HG02852 (cell line): Measurements from ENCODE around the gene TMEM97.
"Not testable (repeated sequence)": the region's sequence is repeated elsewhere in the genome, so short reads cannot be mapped to it uniquely, and the experiment has no call there.

ENCODE experiments used
- ATAC-seq: cut with Tn5 transposase; IDR thresholded peaks from one replicate; pipeline ENCODE4 v1.9.1; 2021; ENCODE audit warnings: mild to moderate bottlenecking, moderate library complexity; ENCODE audit not compliant: unreplicated experiment

Gene TMEM97

DNA sequence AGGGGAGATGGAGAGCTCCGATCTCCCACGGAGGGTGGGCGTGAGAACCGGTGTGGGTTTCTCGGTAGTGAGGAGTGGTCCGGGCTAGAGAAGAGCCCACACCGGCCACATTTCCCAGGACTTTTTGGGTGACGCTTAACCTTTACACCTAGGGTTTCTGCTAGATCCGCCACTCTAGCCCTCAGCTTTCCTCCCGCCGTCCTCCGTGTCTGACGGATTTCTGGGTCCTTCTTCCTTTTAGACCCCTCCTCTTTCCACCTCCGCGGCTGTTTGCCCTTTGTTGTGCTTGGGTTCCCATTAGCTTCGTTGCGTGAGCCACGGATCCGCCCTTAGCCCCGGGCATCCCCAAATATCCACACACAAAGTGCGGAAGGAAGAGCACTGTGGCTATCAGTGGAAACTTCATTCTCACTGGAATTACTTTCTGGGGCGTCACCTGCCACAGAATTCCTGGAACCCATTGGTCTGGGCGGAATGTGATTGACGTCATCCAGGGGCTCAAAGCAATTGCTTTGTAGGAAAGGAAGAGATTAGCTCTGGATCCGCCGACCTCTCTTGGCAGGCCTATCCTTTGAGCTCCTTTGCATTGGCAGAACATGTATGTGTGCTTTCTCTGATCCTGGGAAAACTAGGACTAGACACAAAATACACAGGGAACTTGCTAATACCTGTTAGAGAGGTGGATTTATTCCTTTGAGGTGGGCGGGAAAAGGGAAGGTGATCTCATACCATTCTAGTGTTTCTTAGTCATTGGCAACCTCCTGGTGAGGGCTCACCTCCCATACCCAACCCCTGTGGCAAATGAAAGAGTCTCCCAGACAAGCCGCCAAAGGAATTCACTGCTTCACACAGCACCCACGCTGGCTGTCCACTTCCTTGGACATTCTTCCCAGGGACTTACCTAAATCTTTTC is 17.2 kb downstream of the TMEM97 start:
- ATAC-seq: no peak

DNA sequence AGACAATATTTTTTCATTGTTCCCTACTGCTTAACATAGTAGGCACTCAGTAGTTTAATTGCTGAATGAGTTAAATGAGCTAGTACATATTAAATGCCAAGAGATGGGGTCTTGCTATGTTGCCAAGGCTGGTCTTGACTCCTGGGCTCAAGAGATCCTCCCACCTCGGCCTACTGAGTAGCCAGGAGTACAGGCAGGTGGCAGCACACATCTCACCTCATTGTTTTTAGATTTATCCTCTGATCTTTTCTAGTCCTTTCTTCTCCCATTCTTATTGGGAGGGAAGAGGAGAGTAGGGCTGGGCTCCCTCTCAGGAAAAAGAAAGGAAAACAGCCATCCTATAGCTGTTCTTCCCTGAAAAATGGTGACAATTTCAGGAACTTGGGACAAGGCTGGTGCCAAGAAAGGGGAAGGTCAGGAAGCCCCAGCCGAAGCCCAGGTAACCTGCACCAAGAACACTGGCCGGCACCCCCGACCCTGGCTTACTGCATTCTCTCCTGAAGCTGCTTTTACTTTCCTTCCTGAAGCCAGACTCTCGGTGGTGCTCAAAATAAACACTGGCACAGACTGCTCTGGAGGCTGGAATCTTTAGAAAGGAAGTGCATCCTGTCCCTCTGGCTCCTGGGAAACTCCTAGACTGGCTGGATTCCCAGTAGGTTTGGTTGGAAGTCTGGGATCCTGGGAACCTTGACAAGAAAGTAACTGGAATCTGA is 19.2 kb downstream of the TMEM97 start:
- ATAC-seq: no peak

DNA sequence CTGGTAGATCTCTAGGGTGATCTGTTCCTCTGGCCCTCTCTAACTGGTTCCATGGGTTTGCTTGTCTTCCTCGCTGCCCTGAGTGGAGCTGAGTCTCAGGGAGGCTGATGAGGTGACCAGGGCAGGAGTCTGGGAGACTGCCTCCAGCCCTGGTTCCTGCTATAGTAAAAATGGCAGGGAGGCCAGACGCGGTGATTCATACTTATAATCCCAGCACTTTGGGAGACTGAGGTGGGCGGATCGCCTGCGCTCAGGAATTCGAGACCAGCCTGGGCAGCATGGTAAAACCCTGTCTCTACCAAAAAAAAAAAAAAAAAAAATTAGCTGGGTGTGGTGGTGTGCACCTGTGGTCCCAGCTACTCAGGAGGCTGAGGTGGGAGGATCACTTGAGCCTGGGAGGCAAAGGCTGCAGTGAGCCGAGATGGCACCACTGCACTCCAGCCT is 19.8 kb downstream of the TMEM97 start:
- ATAC-seq: not testable (repeated sequence)

DNA sequence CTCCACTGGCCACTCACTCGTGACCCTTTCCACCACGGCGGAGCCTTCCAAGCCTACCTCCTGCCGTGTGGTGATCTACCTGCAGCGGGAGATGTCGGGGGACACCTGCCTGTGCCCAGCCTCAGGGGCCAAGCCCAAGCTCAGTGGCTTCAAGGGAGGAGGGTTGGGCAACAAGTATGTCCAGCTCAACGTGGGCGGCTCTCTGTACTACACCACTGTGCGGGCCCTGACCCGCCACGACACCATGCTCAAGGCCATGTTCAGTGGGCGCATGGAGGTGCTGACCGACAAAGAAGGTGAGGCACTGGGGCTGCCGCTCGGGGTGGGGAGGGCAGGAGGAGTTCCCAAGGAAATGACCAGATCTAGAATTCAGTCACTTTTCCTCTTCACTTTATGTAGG is 20.4 kb downstream of the TMEM97 start:
- no peak for ATAC-seq

DNA sequence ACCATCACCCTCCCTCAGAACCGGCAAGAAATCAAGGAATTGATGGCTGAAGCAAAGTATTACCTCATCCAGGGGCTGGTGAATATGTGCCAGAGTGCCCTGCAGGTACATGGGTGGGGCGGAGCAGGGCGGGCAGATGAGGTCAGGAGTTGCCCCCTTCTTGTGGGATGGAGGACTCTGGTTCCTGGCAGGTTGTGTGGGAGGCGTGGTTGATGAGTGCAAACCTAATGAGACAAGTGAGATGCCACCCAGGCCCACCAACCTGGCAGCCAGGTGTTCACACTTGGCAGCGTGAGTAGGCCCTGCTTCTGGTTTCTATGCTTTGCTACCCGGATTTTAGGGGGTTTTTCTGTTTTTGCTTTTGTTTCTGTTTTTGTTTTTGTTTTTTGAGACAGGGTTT is 21.4 kb downstream of the TMEM97 start:
- no peak for ATAC-seq

DNA sequence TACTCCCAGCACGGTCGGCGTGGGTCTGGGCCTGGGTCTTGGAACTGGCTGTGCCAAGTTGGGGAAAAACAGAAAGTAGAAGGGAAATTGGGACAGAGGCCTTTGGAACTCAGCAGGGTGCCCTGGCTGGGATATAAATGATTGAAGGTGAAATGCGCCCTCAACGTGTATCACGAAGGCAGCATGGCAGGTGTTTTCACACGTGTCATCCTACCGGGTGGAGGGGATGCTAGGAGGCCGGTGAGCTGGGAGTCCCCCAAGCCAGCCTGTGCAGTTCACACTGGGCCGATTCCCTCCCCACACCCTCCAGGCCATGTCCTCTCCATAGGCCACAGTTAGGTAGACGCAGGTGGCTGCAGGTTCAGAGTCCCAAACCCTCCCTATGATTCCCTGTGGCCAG is 22.5 kb downstream of the TMEM97 start:
- no peak for ATAC-seq

DNA sequence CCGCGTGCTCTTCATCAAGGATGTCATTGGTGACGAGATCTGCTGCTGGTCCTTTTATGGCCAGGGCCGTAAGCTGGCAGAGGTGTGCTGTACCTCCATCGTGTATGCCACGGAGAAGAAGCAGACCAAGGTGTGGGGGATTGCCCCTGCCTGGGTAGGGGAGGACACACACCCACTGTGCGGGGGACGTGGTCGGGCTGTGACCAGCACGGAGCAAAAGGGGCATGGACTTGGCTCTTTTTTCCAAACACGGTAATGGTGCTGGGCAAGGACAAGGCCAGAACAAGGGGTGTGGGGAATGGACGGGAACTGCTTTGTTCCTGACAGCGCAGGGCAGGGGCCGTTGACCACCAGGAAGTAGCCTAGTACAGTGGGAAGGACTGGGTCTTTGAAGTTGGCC is 23.3 kb downstream of the TMEM97 start:
- ATAC-seq: no peak

DNA sequence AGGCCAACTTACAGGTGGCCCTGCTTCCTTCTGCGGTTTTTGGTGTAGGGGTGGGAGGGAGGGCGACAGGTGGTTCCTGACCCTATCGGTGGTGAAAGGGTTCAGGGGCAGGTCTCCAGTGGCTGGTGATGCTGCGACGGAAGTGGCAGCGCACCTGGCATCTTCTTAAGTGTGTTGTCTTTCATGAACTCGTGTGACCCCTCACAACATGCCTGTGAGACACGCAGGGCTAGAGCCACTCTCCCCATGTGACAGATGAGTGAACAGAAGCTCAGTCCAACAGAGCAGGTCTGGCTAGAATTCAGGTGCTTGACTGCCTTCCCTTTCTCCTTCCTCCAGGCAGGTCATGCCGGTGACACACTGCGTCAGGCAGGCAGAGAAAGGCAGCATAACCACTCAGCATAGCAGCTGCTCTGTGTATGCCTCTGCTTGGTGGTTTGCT is 24.5 kb downstream of the TMEM97 start:
- no peak for ATAC-seq

DNA sequence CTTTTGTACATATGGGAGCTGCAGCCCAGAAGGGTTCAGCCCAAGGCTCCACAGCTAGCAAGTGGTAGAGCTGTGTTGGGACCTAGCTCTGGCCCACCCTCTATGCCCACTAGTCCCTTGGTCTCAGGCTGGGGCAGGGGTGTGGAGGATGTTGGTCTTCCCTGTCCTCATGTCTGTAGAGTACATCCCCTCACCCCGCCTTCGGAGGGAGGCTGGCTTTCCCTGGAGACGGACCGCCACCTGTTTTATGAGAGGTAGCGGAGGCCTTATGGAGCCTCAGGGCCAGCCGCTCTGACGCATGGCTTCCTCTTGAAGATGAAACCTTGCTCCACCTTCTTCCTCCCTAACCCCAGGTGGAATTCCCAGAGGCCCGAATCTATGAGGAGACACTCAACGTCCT is 25.0 kb downstream of the TMEM97 start:
- ATAC-seq: no peak

DNA sequence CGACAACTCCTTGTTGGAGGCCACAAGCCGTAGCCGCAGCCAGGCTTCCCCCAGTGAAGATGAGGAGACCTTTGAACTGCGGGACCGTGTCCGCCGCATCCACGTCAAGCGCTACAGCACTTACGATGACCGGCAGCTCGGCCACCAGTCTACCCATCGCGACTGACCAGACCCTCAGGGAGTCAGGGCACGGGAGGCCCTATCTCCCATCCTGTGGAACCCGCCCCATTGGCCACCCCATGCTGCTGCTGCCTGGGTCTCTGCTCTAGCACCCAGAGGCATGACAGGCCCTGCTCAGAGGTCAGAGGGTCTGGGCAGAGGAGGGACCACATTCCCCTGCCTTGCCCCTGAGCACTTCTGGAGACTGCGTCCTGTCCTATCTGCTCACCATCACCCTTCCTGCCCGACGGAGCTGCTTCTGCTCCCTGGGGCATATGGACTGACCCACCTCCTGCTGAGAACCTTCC is 25.5 kb downstream of the TMEM97 start:
- ATAC-seq: no peak

DNA sequence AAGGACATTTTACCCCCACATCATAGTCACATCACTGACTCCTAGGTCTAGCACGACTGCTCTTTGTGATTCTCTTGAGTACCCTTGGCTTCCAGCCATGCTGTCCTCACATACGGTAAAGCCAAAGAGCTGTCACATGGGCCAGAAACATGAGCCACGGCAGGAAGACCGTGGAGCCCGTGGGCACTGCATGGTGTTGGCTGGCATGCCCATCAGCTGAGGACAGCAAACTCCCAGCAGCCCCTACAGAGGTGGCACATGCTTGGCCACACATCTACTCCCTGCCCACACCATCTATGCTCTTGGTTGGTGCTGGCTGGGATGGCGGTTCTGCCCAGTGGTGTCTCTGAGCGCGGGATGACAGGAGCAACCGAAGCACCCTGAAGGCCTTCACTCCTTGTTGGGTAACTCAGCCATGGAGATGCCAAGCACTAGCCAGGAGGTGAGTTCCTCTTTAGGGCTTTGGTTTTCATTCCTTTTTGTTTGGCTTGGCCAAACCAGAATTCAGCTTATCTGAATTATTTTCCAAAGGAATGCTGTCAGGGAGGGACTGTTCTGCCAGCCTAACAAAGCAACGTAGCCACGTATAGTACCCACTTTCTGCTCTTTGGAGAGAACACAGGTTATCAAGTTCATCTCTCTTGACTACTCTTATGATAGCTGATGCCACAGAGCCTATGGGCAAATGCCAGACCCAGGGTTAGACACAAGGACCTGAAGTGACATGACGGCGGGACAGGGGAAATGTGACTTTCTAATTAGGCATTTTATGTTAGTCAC is 26.6 kb downstream of the TMEM97 start:
- ATAC-seq: no peak

DNA sequence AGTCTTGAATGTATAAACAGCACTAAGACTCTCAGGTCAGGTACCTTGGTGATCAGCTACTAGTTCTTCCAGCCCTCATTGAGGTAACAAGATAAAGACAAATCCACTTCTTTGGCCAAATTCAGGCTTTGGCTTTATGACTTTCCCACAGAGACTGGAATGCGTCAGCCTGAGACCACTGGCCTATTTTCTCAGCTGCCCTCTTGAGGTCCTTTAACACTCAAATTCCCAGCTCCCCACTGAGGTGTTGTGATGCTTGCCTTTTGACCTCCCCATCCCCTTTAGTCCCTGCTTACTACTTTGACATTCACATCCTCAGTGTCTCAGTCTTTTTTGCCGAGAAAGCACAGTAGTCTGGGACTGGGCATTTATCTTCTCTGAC is 27.2 kb downstream of the TMEM97 start:
- no peak for ATAC-seq

DNA sequence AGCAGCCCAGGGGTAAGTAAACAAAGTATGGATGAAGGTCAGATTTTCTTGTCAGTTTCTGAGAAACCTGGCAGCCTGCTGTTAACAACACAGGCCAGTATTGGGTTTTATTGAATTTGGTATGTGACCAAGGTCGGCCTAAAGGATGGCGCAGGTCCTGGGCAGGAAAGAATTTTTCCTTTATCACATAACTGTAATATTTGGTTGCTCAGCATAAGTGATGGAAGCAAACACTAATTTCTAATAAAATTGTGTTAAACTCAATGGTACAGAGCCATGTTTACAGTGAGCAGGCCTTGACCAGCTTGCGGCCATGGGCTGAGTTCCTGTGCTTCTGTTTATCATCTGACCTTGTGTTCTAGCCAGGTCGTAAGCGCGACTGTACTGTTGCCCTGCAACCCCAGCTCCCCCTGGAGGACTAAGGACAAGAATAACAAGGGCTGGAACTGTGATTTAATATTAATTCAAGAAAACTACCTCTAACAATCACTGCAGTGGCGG is 27.8 kb downstream of the TMEM97 start:
- ATAC-seq: no peak

DNA sequence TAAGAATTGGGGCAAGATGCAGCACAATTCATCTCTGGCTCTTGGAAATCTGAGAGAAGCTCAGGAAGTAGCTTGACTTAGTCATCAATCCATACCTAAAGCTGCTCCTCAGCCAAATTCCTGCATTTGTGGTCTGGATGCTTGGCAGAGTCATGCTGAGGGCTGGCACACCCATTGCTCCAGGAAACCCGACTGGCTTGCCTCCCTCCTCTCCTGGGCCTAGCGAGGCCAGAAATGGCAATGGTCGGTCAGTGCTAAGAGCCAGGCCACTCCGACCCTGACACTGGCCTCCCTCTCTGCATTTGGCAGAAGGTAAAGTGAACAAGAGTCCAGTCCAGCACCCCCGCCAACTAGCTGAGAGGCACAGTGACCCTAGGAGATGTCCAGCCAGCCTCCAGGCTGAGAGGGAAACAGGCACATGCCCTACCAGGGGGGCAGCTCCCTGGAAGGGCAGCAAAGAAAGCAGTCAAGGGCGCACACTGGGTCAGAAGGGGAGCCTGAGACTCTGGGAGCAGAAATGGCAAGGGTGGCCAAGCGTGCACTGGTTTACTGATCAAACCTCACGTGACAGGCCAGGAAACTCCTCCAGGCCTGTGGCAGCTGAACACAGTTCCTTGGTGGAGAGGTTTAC is 28.4 kb downstream of the TMEM97 start:
- ATAC-seq: no peak

DNA sequence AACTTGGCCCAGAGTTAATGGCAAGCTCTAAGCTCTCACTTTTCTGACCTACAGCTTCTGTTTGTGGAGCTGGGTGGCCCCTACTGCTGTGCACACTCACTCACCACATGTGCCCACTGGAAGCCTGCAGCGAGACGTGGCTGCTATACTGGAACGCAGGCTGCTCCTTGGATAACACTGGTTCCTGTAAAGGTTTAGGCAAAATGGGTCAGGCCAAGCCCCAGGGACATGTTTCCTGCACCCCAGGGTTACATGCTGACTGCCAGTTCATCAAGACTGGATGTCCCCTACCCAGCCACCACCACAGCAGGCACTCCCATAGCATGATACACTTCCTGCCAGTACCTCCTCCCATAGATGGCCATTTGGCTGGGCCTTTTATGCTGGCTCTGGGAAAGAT is 30.0 kb downstream of the TMEM97 start:
- no peak for ATAC-seq

DNA sequence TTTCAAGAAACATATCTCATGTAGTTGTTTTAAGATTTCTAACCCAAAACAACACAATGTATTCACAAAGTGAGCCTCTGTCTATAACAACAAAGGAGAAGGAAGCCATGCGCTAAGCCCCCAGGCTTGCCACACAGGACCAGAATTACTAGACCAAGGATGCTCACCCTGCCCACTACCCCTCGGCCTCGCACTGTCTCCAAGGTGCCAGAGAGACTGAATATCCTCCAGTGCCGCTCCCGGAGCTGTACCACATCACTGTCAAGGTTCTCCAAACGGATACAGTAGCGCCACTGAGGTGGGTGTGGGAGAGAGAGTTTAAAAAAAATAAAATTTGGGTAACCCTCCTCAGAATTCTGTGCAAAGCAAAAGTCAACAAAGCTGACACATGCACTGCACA is 31.3 kb downstream of the TMEM97 start:
- no peak for ATAC-seq

DNA sequence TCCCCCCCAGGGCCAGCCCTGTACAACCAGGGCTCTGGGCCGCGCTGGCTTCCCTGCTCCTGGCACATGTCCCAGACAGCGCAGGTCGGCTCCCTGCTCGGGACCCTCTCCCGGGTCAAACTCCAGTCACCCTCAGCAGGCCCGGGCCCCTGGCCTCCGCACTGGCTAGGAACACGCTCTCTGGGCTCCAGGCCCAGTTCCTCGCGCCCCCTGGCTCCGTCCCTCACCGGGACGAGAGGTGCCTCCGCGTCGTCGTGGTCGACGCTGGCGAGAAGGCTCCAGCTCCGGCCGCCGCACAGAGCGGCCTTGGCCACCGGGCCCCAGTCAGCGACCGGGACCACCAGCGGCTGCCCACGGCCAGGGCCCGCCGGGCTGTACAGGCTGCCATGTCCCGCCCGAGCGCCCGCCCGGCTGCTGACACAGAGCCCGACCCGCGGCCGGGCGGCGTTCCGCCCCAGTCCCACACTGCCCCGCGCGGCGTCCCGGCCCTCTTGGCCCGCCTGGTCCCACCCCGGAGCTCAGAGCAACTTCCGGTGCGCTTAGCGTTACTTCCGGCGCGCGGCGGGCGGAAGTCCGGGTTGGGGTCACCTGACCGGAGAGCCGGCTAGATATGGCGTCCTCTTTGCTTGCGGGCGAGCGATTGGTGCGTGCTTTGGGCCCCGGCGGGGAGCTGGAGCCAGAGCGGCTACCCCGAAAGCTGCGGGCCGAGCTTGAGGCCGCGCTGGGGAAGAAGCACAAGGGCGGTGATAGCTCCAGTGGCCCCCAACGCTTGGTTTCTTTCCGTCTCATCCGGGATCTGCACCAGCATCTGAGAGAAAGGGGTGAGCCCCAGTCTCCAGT is 38.3 kb downstream of the TMEM97 start, which contains the start of gene POLDIP2:
Gene POLDIP2, minus strand, starts transcription at position 467 of the 840 bp plus-strand sequence. Its CDS starts 79 bp downstream, at position 388.
- peak; percentile 95 for ATAC-seq

DNA sequence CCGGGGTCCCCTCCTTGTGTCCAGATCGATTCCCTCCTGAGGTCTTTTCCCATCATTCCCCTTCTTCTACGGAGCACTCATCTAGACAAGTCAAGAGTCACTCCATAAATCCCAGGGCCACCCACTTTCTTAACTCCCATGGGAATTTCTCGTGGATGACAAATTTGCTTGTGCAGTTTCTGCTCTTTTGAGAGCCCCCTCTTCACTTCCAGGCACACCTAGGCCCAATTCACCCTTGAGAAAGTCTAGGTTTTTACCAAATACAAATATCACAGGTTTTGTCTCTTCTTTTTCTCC is 38.8 kb downstream of the TMEM97 start:
- no peak for ATAC-seq

DNA sequence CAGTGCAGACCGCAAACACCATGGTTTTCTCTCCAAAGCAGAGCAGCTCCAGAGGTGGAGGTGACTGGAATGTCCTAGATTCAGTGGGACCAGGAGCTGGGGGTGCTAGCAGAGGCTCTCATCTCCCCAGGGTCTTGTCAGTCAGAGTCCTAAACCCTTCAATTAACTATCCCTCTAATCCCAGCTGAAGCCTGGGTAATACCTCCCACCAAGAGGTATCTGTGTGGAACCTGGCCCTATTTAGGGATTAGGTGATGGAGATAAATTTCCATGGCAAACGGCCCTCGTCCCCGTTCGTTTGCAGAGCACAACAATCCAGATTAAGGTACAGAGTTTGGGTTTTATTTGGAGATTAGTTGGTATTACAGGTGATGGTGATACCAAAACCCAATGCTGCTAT is 44.2 kb downstream of the TMEM97 start:
- ATAC-seq: no peak
